Head of caudate nucleus (tissue), 42 donors: ENCODE measurements around the gene WDR83.
A peak's percentile ranks its signal among the peaks of the same experiment; 100 is the strongest.

Experiments used
- DNase-seq, 42 donors: peaks; one replicate each; pipeline versions ENCODE4 v3.0.0 to v3.0.0-alpha.2; 2020 to 2021; ENCODE audit warnings: mixed read lengths in 7 of 42
- intact Hi-C: fragments of 100-400 bp; cut with DNase I; formaldehyde crosslinking; loops from one replicate; pipeline ENCODE4 v1.15.0; 2022

The WDR83 gene

DNA sequence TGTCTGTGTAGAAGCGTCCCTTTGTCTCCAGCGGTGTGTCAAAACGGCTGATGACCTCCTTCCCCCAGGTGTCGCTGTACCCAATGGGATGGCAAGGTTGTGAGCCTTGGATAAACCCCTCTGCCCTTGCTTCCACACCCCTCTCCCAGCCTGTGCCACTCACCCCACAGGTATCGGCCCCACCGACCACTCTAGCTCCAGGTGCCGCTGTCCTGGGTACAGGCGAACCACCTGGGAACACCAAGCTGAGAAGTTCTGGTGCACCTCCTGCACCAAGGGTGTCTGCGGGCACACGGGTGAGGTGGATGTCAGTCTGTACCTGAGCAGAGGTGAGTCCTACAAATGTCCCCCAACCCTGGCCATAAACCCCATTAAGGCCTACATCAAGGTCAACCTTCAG, 16.7 kb upstream of the WDR83 start:
- intact Hi-C loops, result no loop called here
- no peak for DNase-seq

DNA sequence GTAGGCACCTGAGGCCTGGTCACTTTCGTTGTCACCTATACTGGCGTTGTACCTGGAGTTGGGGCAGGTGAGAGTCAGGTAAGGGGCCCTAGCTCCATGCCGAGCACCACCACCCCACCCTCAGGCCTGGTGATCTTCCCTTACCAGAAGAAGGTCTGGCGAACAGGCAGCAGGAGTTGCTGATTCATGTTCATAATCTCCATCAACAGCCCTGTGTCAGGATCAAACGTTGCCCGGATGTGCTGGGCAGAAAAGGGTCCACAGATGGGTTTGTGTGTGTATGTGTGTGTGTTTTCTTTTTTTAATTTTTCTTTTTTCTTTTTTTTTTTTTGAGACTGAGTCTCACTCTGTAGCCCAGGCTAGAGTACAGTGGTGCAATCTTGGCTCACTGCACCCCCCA, 14.4 kb upstream of the WDR83 start:
- intact Hi-C loops, result no loop called here
- no peak for DNase-seq

DNA sequence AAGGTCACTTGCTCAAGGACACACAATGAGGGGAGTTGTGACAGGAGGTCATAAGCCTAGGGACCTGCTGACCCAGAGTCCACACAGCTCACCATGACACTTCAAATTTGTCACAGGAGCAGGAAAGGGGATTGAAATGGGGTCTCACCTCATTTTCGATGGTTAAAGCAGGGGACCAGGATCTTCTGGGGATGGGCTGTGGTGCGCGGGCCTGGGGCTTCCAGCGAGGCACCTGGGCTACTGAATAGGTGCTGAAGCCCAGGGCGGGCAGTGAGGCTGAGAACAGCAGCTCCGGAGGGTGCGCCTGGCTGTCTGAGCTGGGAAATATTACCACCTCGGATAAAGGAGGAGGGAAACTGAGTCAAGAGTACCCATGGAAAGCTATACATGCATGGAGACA, 11.1 kb upstream of the WDR83 start:
- intact Hi-C loops, result no loop called here
- no peak for DNase-seq

DNA sequence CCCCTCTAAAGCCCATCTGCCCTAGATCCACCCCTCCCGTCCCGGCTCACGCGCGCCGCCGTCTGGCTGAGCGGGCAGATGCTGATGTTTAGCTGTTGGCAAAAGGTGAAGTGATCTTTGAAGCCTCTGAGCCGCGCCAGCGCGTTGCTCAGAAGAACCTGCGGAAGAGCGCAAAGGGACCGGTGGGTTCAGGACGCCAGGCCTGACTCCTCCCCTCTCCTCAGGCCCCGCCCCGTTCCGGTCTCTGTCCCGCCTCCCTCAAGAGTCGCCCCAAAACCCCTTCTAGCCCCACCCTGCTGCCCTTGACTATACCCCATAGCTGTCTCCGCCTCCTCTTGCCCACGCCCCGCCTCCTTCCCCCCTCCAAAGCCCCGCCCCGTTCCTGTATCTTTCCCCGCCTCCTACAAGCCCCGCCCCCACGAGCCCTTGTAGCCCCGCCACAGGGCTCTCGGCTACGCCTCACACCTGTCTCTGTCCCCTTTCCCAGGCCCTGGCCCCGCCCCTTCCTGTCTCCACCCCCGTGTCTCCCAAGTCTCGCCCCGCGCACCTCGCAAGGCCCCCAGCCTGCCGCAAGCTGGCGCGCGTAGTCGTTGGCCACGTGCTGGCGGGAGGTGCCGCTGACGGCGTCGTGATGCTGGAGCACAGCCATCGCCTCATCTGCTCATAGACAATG, 9.6 kb upstream of the WDR83 start:
- no peak for DNase-seq
- intact Hi-C loops, result no loop called here

DNA sequence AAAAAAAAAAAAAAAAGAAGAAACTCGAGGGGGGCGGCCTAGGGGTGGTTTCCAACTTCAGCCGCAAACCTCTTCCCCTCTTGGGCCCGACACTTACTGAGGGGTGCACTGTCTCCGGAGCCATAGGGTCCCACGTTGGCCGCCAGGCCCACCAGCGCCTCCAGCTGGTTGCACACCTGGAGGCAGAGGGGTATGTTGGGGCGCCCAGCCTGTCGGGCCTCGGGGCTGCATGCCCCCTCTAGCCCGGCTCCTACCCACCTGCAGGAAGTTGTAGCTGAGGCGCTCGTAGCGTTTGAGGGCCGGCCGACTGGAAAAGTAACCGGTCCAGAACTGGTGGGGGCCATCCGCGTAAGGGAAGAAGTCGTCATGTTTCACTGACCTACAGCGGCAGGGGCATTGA, 8.6 kb upstream of the WDR83 start:
- no peak for DNase-seq

DNA sequence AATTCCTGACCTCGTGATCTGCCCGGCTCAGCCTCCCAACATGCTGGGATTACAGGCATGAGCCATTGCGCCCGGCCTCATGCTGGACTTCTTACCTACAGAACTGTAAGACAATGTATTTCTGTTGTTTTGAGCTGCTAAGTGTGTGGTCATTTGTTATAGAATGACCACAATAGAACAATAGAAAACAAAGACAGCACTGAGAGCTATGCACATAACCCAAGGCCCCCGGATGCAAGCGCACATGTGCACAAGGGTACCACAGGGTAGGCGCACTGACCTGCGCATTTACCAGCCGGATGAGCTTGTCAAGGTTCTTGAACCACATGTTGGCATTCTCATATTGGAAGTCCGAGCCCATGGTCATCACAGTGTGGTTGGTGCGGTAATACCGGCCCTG, 5.6 kb upstream of the WDR83 start:
- peak in 10 of 42 donors; percentile 18 to 63 (median 40) for DNase-seq
- intact Hi-C loops, result loop anchor here (10.0 kb wide), 1 partner anchor 96 kb away; no protein-coding TSS in a partner anchor

More for the DNA sequence above, 8.6 kb upstream of the WDR83 start:
- intact Hi-C loops, result no loop called here

DNA sequence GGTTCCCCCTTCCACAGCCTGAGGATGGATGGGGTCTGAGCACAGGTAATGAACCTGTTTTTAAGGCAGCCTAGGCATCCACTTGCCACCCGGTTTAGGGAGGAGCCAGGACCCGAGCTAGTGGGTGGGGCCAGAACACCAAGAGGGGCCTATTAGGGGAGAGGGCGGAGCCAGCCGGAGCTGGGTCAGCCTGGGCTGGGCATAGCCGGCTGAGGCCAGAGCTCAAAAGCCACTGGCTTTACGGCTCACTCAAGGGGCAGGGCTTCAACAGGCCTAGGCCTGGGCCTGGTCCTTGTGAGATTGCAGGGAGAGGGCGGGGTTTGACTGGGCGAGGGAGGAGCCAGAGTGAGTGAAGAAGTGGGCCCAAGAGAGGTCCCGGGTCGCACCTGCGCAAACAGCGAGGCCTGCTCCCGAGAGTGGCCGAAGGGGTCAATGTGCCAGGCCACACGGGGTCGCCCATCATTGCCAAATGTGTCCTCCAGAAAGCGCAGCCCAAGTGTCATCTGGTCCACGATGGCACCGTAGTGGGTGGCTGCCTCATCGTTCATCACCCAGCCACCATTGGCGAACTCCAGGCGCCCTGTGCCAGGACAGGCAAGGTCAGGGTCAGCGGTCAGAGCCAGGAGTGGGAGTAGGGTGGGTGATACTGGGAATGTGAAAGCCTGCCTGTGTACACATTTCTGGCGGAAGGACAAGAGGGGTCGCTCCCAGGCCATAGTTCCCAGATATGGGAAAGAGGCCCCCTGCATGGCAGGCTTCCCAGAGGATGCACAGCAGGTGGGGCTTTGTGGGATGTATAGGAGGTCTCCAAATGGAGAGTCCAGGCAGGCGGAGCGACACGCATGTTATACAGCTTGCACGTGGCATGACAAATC, 2.0 kb upstream of the WDR83 start:
- no peak for DNase-seq
- intact Hi-C loops, result loop anchor here (10.0 kb wide), 1 partner anchor 100 kb away; no protein-coding TSS in a partner anchor

DNA sequence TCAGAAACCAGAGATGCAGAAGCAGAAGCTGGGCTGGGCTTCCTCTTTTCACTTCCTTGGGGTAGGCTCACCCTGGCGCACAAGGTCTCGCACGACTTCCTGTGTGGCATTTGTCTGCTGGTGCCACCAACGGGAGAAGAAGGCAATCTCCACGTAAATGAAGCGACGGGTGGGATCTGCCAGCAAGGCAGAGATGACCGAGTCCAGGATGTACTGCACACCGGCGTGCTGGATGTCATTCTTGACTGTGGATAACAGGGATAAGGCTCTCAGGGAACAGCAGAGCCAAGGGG, 1.4 kb upstream of the WDR83 start:
- peak in 34 of 42 donors; percentile 20 to 69 (median 45) for DNase-seq
- intact Hi-C loops, result loop anchor here (10.0 kb wide), 1 partner anchor 100 kb away; no protein-coding TSS in a partner anchor

DNA sequence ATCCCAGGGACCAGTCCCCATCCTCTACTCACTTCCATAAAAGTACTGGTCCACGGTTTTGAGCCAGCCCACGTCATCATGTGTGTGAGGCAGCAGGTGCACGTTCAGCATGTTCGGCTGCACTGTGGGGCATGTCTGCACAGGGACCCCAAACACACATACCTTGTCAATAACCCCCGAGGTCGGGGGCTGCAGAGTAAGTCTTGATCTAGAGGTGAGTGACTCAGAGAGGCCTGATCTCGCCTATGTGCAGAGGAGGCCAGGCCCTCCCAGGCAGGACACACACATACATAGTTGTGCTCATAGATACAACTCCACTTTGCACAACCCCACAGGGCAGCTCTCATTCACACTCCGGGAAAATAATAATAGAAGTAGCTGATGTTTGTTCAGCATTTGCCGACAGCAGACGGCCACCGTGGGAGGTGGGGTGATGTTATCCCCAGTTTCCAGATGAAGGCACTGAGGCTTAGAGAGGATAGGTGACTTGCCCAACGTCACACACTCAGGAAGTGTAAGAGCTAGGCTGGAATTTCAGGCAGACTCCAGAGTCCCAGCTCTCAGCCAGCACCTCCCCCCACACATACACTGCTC, 839 bp upstream of the WDR83 start:
- intact Hi-C loops, result loop anchor here (10.0 kb wide), 1 partner anchor 101 kb away; no protein-coding TSS in a partner anchor
- no peak for DNase-seq

DNA sequence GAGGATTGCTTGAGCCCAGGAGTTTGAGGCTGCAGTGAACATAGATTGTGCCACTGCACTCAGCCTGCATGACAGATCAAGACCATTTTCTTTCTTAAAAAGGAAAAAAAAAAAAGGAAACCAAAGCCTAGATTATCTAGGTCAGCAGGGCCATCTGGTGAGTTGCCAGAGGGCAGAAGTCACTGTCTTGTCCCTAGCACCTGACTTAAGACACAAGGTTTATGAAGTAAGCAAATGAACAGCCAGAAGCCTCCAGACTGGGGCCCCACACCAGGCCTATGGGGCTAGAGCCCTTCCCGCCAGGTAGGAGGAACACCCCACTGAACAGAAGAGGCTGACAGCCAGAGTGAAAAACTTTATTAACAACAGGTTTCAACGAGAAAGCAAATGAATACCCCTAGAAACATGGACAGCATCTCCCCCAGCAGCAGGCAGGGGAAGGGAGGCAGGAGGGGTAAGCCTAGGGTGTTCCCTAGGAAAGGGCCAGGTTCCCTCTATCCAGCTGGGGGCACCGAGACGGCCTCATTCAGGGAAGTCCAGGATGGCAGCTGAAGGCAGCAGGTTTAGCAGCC, 1.2 kb downstream of the WDR83 start:
- no peak for DNase-seq
- intact Hi-C loops, result loop anchor here (10.0 kb wide), 1 partner anchor 103 kb away; no protein-coding TSS in a partner anchor

DNA sequence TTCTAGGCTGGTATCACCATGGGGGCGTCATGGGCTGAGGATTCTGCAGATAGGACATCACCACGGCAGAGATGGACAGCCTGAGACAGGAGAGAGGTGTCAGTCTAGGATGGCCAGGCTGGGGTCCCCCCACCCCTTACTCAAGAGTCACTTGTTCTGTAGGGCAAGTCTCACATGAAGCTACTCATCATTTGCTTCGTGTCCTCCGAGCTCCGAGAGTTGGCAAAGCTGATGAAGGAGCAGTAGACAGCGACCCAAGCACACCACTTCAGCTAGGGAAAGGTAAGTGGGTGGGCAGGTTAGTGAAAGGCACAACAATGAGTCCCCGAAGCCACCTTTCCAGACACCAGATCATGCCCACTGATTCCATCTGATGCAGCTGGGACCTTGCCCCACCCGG, 1.7 kb downstream of the WDR83 start:
- no peak for DNase-seq
- intact Hi-C loops, result loop anchor here (10.0 kb wide), 1 partner anchor 104 kb away; no protein-coding TSS in a partner anchor

DNA sequence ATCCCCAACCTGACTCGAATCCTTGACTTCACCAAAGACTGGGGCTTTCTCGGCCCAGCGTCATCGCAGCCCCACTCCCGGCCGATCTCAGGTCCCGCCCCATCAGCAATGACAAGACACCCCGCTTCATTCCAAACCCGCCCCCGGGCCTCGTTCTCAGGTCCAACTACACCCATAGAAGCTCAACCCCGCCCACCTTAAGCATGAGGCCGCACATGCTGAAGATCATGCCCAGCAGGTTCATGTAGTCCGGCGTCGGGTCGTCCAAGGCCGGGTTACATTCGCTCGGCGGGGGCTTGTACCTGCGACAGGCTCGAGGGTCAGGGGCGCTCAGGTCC, 2.3 kb downstream of the WDR83 start:
- DNase-seq, result peak; percentile 40 to 89 (median 62)
- intact Hi-C loops, result loop anchor here (10.0 kb wide), 1 partner anchor 104 kb away; no protein-coding TSS in a partner anchor

DNA sequence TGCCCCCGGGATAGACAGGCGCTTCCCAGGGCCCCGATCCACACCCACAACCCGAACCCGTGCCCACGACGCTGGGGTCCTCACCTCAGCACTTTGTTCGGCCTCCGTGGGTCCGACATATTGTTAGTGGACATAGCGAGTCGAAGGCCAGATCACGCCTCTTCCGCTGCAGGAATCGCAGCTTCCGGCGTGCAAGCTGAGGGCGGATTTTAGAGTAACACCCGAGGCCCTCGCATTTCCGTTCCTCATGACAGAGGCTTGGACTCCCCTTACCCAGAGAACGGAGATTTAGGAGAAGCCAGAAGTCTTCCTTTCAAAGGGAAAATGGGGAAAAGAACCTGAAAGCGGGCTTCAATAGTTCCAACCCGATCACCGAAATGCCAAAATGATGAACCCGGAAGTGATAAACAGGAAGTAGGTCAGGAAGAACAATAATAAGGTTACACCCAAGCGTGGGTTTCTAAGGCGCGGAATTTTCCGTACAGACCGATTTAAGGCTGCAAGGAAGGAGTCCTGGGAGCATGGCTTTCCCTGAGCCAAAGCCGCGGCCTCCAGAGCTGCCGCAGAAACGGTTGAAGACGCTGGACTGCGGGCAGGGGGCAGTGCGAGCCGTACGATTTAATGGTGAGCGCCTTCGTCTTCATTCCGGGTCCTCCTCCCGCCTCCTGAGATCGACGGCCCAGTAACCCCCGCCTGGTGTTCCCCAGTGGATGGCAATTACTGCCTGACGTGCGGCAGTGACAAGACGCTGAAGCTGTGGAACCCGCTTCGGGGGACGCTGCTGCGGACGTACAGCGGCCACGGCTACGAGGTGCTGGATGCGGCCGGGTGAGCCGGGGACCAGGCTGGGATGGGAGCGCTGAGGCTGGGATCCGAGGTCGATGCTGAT, 2.9 kb downstream of the WDR83 start:
- DNase-seq, result peak; percentile 68 to 93 (median 84)
- intact Hi-C loops, result loop anchor here (10.0 kb wide), 1 partner anchor 105 kb away; no protein-coding TSS in a partner anchor

DNA sequence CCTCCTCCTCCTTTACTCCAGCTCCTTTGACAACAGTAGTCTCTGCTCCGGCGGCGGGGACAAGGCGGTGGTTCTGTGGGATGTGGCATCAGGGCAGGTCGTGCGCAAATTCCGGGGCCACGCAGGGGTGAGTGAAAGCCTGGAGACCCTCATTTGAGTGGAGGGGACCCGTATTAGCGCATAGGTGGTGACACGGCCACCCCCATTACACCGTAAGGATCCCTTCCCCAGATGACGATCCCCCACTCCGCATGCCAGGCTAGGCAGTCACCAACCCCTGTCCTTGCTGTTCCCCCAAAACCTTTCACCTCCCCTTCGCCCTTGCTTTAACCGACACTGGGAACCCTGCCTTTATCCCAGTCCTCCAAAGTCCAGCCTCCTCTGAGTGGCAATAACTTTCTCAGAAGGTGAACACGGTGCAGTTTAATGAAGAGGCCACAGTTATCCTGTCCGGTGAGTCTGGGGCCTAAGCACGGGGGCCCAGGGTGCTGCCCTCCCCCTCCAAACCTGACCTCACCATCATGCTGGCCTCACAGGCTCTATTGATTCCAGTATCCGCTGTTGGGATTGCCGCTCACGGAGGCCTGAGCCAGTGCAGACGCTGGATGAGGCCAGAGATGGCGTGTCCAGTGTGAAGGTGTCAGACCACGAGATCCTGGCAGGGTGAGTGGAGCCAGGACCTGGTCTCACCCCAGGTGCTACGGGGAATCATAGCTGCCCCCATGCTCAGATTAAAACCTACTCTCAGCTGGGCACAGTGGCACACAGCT, 3.7 kb downstream of the WDR83 start:
- DNase-seq, result peak in 3 of 42 donors; percentile 17 to 33 (median 28)
- intact Hi-C loops, result no loop called here

DNA sequence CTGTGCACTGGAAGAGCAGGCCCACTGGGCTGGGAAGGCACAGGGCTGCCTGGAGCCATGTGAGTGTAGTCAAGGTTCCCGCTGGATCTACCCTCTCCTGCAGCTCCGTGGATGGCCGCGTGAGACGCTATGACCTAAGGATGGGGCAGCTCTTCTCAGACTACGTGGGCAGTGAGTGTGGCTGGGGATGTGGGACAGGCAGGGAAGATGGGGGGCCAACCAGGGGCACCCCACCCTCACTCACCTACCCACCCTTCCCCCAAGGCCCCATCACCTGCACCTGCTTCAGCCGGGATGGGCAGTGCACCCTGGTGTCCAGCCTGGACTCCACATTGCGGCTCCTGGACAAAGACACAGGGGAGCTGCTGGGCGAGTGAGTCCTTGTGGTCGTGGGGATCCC, 6.1 kb downstream of the WDR83 start:
- intact Hi-C loops, result no loop called here
- no peak for DNase-seq

DNA sequence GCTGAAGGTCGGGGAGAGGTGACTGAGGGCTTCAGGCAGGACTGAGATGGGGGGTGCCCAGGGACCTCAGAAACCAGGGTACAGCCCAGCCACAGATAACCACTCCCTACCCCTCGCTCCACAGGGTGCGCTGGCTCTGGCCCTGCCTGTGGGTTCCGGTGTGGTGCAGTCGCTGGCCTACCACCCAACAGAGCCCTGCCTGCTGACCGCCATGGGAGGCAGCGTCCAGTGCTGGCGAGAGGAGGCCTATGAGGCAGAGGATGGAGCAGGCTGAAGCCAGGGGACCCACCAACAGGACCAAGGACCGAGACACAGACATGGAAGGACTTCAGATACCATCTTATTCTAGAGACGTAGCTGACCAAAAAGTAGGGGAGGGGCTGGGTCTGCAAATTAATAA, 8.8 kb downstream of the WDR83 start:
- intact Hi-C loops, result no loop called here
- DNase-seq, result no peak

DNA sequence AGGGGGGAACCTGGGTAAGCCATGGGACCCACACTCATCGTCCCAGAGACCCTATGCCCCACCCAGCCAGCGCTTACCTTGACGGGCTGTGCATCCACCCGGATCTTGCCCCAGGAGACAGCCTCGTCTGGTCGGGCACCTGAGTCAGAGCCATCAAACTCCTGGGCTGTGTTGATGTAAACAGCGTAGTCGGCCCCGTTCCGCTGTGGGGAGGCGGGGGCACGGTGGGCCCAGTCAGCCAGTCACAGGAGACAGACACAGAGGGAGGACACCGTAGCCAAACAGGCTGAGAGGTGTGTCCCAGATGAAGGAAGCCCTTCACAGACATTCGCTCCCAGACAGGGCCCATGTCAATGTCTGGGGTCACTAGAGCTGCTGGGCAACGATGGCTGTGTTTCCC, 9.3 kb downstream of the WDR83 start:
- intact Hi-C loops, result no loop called here
- no peak for DNase-seq

DNA sequence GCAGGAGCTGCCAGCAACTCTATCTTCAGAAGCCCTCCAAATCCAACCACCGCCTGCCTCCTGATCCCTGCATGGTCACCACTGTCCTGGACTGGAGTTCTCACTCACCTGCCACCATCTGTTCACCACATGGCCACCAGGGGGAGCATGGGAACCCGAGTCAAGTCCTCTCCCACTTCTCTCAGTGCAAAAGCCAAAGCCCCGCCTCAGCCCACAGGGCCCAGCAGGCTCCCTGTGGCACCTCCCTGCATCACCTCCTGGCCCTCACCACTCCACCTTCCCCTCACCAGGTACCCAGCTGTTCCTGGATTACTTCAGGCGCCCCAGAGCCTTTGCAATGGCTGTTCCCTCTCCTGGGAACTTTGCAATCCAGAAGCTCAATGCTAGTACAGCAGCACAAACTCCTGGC, 9.8 kb downstream of the WDR83 start:
- intact Hi-C loops, result no loop called here
- DNase-seq, result peak; percentile 71 to 92 (median 83)
